Neural cell (in vitro differentiated cells): Measurements from ENCODE around the gene OTUD5. TPM values are rescaled to one million over a fixed set of nuclear protein-coding genes. Genes with fewer than 3 reads are reported as not detected.

ENCODE experiments used
- H2AFZ ChIP-seq: fragments of 200-600, 300-800 bp; sonication (generic), shearing (Covaris generic); 2 replicates; pipeline ENCODE4 v1.6.0; 2014; ENCODE audit warnings: low read depth, mild to moderate bottlenecking, antibody characterized with exemption, low read length, moderate library complexity
- H3F3A ChIP-seq: fragments of 200-600 bp; shearing (Covaris generic); 2 replicates; pipeline ENCODE4 v1.6.1; 2016; ENCODE audit warnings: mild to moderate bottlenecking, moderate library complexity, mixed read lengths, antibody characterized with exemption, low read length; ENCODE audit not compliant: insufficient read depth, poor library complexity, severe bottlenecking
- H3K27ac ChIP-seq: fragments of 200-600, 300-800 bp; sonication (generic), shearing (Covaris generic); 2 replicates; pipeline ENCODE4 v1.5.1; 2014; ENCODE audit warnings: mild to moderate bottlenecking, low read length, moderate library complexity
- H3K27me3 ChIP-seq: fragments of 300-800, 200-600 bp; sonication (generic), shearing (Covaris generic); 2 replicates; pipeline ENCODE4 v1.6.0; 2014; ENCODE audit warnings: mild to moderate bottlenecking, low read depth, low read length, moderate library complexity; ENCODE audit not compliant: insufficient read depth
- H3K36me3 ChIP-seq: fragments of 300-800, 200-600 bp; sonication (generic), shearing (Covaris generic); 2 replicates; pipeline ENCODE4 v1.5.1; 2014; ENCODE audit warnings: mild to moderate bottlenecking, antibody characterized with exemption, low read length, moderate library complexity; ENCODE audit not compliant: insufficient read depth
- H3K4me2 ChIP-seq: fragments of 300-800, 200-600 bp; sonication (generic), shearing (Covaris generic); 2 replicates; pipeline ENCODE4 v1.6.0; 2014; ENCODE audit warnings: mild to moderate bottlenecking, low read length
- H3K4me3 ChIP-seq: fragments of 300-800, 200-600 bp; sonication (generic), shearing (Covaris generic); 2 replicates; pipeline ENCODE4 v1.5.1; 2014; ENCODE audit warnings: mild to moderate bottlenecking, low read length, moderate library complexity
- H3K79me2 ChIP-seq: fragments of 200-600 bp; shearing (Covaris generic); replicated peaks from 2 replicates; pipeline ENCODE4 v1.6.0; 2014; ENCODE audit warnings: mild to moderate bottlenecking, low read length, moderate library complexity; ENCODE audit not compliant: insufficient read depth
- H3K9ac ChIP-seq: fragments of 300-800, 200-600 bp; sonication (generic), shearing (Covaris generic); 2 replicates; pipeline ENCODE4 v1.6.1; 2016; ENCODE audit warnings: mild to moderate bottlenecking, low read length, mixed read lengths
- H3K9me2 ChIP-seq: fragments of 200-600 bp; shearing (Covaris generic); 2 replicates; pipeline ENCODE4 v1.6.1; 2016; ENCODE audit warnings: mild to moderate bottlenecking, low read length, mixed read lengths; ENCODE audit not compliant: insufficient read depth
- H3K9me3 ChIP-seq: fragments of 200-600, 300-800 bp; sonication (generic), shearing (Covaris generic); 2 replicates; pipeline ENCODE4 v1.6.1; 2016; ENCODE audit warnings: mild to moderate bottlenecking, mixed run types, low read length, moderate library complexity, mixed read lengths
- H4K20me1 ChIP-seq: fragments of 200-600 bp; shearing (Covaris generic); 2 replicates; pipeline ENCODE4 v1.6.1; 2016; ENCODE audit warnings: mild to moderate bottlenecking, mixed run types; ENCODE audit not compliant: insufficient read depth
- EP300 ChIP-seq: fragments of 450-650 bp; conservative IDR thresholded peaks from 2 replicates; pipeline ENCODE4 v1.6.1; 2014; ENCODE audit warnings: antibody characterized with exemption, mild to moderate bottlenecking, moderate library complexity; ENCODE audit not compliant: poor library complexity, severe bottlenecking
- EZH2 ChIP-seq: fragments of 200-600, 300-800 bp; shearing (Covaris generic), sonication (generic); IDR thresholded peaks from 2 replicates; pipeline ENCODE4 v1.6.1; 2014; ENCODE audit warnings: antibody characterized with exemption, low read length, borderline replicate concordance, mild to moderate bottlenecking; ENCODE audit not compliant: insufficient read depth, poor library complexity, severe bottlenecking
- MXI1 ChIP-seq: fragments of 450-650 bp; conservative IDR thresholded peaks from 2 replicates; pipeline ENCODE4 v1.6.1; 2014; ENCODE audit warnings: antibody characterized with exemption, mild to moderate bottlenecking; ENCODE audit not compliant: poor library complexity, severe bottlenecking
- POLR2AphosphoS5 ChIP-seq: IDR thresholded peaks from 2 replicates; pipeline ENCODE4 v1.6.1; 2012
- RAD21 ChIP-seq: fragments of 450-650 bp; conservative IDR thresholded peaks from 2 replicates; pipeline ENCODE4 v1.6.1; 2014; ENCODE audit warnings: antibody characterized with exemption, mild to moderate bottlenecking, moderate library complexity
- SMC3 ChIP-seq: fragments of 450-650 bp; conservative IDR thresholded peaks from 2 replicates; pipeline ENCODE4 v1.6.1; 2014; ENCODE audit warnings: antibody characterized with exemption, mild to moderate bottlenecking, moderate library complexity; ENCODE audit not compliant: poor library complexity
- TAF1 ChIP-seq: IDR thresholded peaks from 2 replicates; pipeline ENCODE4 v1.6.1; 2012; ENCODE audit warnings: low read depth
- polyA plus RNA-seq: library from polyadenylated mRNA; depleted of rRNA; stranded (reverse); fragments of >200 nt; gene quantifications from 2 replicates; pipeline ENCODE4 v1.2.3, GENCODE V29; 2014
- TF ChIP-seq, protein P1 (sequence below): IDR thresholded peaks from 2 replicates; pipeline ENCODE4 v1.6.1; 2012; ENCODE audit warnings: borderline replicate concordance
- TF ChIP-seq, protein P2 (sequence below): fragments of 450-650 bp; IDR thresholded peaks from 2 replicates; pipeline ENCODE4 v1.5.1; 2014; ENCODE audit warnings: antibody characterized with exemption, mild to moderate bottlenecking, moderate library complexity; ENCODE audit not compliant: poor library complexity, severe bottlenecking

OTUD5 gene
- polyA plus RNA-seq, 1 donor from 2014 or later = 34.3 TPM

DNA sequence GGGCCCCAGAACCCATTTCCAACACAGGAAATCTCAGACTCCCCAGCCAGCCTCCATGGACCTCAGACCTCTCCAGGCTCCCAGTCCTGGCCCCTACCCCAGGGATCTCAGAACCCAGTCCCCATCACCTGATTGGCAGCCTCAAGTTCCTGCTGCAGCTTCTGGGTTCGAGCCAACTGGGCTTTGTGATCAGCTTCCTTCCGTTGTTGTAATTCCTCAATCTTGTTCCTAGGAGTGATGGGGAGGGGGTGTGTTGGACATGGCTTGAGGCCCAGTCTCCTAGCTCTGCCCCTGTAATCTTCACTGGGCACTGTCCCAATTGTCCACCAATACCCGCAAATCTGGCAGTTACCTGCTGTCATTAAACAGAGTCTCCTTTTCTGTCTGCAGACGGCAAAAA is 32.1 kb upstream of the OTUD5 start:
- no peaks in the 10 kb centered on the region for H3K36me3 ChIP-seq
- no peak overlapping the region for H3K9ac ChIP-seq
- H3F3A ChIP-seq = no peaks in the 10 kb centered on the region
- no peaks in the 10 kb centered on the region for H3K9me2 ChIP-seq
- no peaks in the 10 kb centered on the region for H3K9me3 ChIP-seq
- no peak overlapping the region for H2AFZ ChIP-seq
- no peaks in the 10 kb centered on the region for H3K79me2 ChIP-seq
- H4K20me1 ChIP-seq = no peaks in the 10 kb centered on the region
- TF ChIP-seq, protein P1, sequence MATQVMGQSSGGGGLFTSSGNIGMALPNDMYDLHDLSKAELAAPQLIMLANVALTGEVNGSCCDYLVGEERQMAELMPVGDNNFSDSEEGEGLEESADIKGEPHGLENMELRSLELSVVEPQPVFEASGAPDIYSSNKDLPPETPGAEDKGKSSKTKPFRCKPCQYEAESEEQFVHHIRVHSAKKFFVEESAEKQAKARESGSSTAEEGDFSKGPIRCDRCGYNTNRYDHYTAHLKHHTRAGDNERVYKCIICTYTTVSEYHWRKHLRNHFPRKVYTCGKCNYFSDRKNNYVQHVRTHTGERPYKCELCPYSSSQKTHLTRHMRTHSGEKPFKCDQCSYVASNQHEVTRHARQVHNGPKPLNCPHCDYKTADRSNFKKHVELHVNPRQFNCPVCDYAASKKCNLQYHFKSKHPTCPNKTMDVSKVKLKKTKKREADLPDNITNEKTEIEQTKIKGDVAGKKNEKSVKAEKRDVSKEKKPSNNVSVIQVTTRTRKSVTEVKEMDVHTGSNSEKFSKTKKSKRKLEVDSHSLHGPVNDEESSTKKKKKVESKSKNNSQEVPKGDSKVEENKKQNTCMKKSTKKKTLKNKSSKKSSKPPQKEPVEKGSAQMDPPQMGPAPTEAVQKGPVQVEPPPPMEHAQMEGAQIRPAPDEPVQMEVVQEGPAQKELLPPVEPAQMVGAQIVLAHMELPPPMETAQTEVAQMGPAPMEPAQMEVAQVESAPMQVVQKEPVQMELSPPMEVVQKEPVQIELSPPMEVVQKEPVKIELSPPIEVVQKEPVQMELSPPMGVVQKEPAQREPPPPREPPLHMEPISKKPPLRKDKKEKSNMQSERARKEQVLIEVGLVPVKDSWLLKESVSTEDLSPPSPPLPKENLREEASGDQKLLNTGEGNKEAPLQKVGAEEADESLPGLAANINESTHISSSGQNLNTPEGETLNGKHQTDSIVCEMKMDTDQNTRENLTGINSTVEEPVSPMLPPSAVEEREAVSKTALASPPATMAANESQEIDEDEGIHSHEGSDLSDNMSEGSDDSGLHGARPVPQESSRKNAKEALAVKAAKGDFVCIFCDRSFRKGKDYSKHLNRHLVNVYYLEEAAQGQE = no peak
- TF ChIP-seq EZH2 (no peak), TAF1 (no peak), POLR2AphosphoS5 (no peak), EP300 (no peak), SMC3 (no peak), MXI1 (no peak), RAD21 (no peak)
- TF ChIP-seq, protein P2, sequence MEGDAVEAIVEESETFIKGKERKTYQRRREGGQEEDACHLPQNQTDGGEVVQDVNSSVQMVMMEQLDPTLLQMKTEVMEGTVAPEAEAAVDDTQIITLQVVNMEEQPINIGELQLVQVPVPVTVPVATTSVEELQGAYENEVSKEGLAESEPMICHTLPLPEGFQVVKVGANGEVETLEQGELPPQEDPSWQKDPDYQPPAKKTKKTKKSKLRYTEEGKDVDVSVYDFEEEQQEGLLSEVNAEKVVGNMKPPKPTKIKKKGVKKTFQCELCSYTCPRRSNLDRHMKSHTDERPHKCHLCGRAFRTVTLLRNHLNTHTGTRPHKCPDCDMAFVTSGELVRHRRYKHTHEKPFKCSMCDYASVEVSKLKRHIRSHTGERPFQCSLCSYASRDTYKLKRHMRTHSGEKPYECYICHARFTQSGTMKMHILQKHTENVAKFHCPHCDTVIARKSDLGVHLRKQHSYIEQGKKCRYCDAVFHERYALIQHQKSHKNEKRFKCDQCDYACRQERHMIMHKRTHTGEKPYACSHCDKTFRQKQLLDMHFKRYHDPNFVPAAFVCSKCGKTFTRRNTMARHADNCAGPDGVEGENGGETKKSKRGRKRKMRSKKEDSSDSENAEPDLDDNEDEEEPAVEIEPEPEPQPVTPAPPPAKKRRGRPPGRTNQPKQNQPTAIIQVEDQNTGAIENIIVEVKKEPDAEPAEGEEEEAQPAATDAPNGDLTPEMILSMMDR = no peak
- no peak overlapping the region for H3K27ac ChIP-seq
- no peaks in the 10 kb centered on the region for H3K27me3 ChIP-seq
- H3K4me3 ChIP-seq = no peak overlapping the region
- no peak overlapping the region for H3K4me2 ChIP-seq

DNA sequence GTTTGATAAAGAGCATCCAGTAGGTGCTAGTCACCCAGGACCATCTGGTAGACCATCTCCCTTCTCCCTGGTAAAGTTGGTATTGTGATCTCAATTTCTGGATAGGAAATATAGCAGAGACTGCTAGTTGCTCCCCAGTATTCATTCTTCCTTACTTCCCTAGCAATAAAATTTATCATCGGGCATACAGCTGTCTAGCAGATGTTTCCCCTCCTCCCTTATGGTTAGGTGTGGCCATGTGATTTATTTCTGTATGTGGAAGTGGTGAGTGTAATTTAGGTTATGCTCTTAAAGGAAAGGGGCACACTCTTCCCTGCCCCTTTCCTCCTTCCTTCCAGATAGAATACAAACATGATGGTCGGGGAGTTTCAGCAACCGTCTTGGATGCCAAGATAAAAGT is 26.5 kb upstream of the OTUD5 start:
- no peaks in the 10 kb centered on the region for H3K79me2 ChIP-seq
- no peaks in the 10 kb centered on the region for H3K36me3 ChIP-seq
- no peaks in the 10 kb centered on the region for H3K9me3 ChIP-seq
- no peak overlapping the region for H3K4me2 ChIP-seq
- H3K9ac ChIP-seq = no peak overlapping the region
- no peak overlapping the region for H3K27ac ChIP-seq
- H3F3A ChIP-seq = no peaks in the 10 kb centered on the region
- H3K4me3 ChIP-seq = no peak overlapping the region
- TF ChIP-seq, protein P2 = no peak
- TF ChIP-seq POLR2AphosphoS5 = no peak
- no peak for TF ChIP-seq MXI1
- H4K20me1 ChIP-seq = no peaks in the 10 kb centered on the region
- no peak overlapping the region for H2AFZ ChIP-seq
- H3K9me2 ChIP-seq = no peaks in the 10 kb centered on the region
- no peaks in the 10 kb centered on the region for H3K27me3 ChIP-seq
